ENCODE data around the gene OGFOD1. TPM values are rescaled to one million over a fixed set of nuclear protein-coding genes. Genes with fewer than 3 reads are reported as not detected.
A peak's percentile ranks its signal among the peaks of the same experiment; 100 is the strongest.

The OGFOD1 gene
- total and polyA plus RNA-seq, 10 donors = 6.9 to 34.7 (median 23.9) TPM

DNA sequence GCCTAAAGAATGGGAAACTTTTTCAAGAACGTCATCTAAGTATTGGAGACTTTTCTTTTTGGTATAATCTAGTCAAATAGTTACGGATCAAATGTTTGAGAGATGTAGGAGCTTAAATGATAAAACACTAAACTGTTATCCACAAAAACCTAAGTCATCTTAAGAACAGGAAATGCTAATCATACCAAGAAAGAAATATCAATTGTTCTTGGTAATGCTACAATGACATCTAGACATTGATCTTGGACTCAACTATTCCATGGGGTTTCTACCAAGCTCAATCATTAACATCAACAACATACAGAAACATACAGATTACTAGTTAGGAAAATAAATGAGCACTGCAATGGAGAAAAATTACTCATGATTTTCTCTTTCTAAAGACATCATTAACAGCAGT, 4.1 kb upstream of the OGFOD1 start:
- TF ChIP-seq POLR2A (IDR thresholded peaks at IDR 0.05) (no peak), POLR2AphosphoS5 (IDR thresholded peaks at IDR 0.05) (no peak)
- TF ChIP-seq, protein P1, sequence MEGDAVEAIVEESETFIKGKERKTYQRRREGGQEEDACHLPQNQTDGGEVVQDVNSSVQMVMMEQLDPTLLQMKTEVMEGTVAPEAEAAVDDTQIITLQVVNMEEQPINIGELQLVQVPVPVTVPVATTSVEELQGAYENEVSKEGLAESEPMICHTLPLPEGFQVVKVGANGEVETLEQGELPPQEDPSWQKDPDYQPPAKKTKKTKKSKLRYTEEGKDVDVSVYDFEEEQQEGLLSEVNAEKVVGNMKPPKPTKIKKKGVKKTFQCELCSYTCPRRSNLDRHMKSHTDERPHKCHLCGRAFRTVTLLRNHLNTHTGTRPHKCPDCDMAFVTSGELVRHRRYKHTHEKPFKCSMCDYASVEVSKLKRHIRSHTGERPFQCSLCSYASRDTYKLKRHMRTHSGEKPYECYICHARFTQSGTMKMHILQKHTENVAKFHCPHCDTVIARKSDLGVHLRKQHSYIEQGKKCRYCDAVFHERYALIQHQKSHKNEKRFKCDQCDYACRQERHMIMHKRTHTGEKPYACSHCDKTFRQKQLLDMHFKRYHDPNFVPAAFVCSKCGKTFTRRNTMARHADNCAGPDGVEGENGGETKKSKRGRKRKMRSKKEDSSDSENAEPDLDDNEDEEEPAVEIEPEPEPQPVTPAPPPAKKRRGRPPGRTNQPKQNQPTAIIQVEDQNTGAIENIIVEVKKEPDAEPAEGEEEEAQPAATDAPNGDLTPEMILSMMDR (IDR thresholded peaks at IDR 0.05 in 8 of 11, conservative IDR thresholded peaks at IDR 0.05 in 3 of 11) = no peak
- H3K4me1 ChIP-seq = peaks cover 14 to 50% (median 38%) of the 10 kb centered on the region in 6 donors
- intact Hi-C loops (cut with DNase I; ENCODE audit: low total_unique reads) = no loop called here
- 62 to 81% (median 79%) methylated on average over 2 of the region's 2 CpGs for WGBS, 5 donors
- H3K36me3 ChIP-seq = peaks cover 0 to 55% (median 38%) of the 10 kb centered on the region in 6 donors
- DNase-seq = no peak
- H3K27ac ChIP-seq = no peak overlapping the region
- H3K4me3 ChIP-seq = no peak overlapping the region
- H3K27me3 ChIP-seq (replicated peaks in 1 of 7) = no peaks in the 10 kb centered on the region
- no peaks in the 10 kb centered on the region for H3K9me3 ChIP-seq

DNA sequence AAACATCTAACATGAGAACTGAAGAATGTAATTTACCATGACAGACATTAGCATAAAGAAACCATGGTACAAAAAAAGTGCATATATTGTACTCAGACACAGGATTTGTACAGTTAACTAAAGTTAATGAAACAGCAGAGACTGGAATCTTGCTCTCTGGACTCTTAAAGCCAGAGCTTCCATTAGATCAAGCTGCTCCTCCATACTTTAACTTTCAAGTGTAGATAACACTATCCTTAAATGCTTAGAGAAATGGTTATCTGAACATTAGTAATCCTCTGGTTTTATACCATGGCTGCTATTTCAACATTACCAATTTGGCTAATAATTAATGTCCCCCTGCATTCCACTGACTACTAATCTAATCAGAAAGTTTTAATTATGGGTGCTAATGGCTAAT, 3.3 kb upstream of the OGFOD1 start:
- Histone ChIP-seq H3K4me1 (peaks cover 20 to 58% (median 46%) of the 10 kb centered on the region in 6 donors), H3K36me3 (peaks cover 0 to 47% (median 33%) of the 10 kb centered on the region in 6 donors), H3K9me3 (no peaks in the 10 kb centered on the region), H3K27ac (no peak overlapping the region), H3K27me3 (replicated peaks in 1 of 7) (no peaks in the 10 kb centered on the region), H3K4me3 (no peak overlapping the region)
- intact Hi-C loops (cut with DNase I; ENCODE audit: low total_unique reads) = no loop called here
- TF ChIP-seq POLR2A (IDR thresholded peaks at IDR 0.05) (no peak), POLR2AphosphoS5 (IDR thresholded peaks at IDR 0.05) (no peak)
- TF ChIP-seq, protein P1 (IDR thresholded peaks at IDR 0.05 in 8 of 11, conservative IDR thresholded peaks at IDR 0.05 in 3 of 11) = no peak
- no peak for DNase-seq

DNA sequence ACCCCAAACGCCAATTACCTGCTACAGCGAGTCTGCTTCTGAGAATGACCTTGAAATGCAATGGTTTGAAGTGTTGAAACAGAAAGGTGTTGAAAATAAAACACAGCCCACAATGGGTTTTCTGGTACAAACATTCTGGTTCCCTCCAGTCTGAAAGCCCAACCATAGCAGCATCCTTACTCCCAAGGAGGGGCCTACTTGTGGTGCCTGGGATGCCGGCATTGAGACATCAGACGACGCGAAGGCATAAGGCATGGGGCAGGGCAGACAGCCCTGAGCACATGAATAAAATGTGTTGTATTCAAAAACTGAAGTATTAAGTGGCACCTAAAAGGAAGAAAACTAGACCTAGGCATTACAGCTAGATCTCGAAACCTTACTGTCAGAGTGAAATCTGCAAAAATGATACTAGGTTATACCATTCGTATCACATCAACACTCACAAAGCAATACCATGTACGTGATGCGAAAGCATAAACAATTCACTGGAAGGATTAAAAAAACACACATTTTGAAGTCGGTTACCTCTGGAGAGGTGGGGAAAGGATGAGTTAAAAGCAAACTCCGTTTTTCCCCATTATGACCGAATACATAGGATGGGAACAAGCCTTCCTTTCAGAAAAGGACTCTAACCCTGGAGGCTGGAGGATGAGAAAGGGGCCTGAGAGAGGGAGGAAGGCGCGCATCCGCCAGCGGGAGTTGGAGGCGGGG, 924 bp upstream of the OGFOD1 start:
- Histone ChIP-seq H3K36me3 (peaks cover 0 to 47% (median 37%) of the 10 kb centered on the region in 6 donors), H3K4me1 (peaks cover 20 to 62% (median 49%) of the 10 kb centered on the region in 6 donors), H3K9me3 (no peaks in the 10 kb centered on the region), H3K27me3 (replicated peaks in 1 of 7) (no peaks in the 10 kb centered on the region), H3K4me3 (peak overlapping the region; percentile 84 to 98 (median 90)), H3K27ac (peak overlapping the region; percentile 75 to 91 (median 86))
- intact Hi-C loops (cut with DNase I; ENCODE audit: low total_unique reads) = no loop called here
- no peak for TF ChIP-seq POLR2AphosphoS5 (IDR thresholded peaks at IDR 0.05)
- TF ChIP-seq, protein P1 (IDR thresholded peaks at IDR 0.05 in 8 of 11, conservative IDR thresholded peaks at IDR 0.05 in 3 of 11) = no peak
- TF ChIP-seq POLR2A (IDR thresholded peaks at IDR 0.05) = no peak
- 7 to 13% (median 9%) methylated on average over 18 of the region's 18 CpGs for WGBS, 5 donors
- peak; percentile 71 for DNase-seq

All from spleen (tissue), 11 donors.